ENCODE measurements around the gene ATP1B2.
A peak's percentile ranks its signal among the peaks of the same experiment; 100 is the strongest.
"Not testable (repeated sequence)": the region's sequence is repeated elsewhere in the genome, so short reads cannot be mapped to it uniquely, and the experiment has no call there.

ATP1B2 gene

GRCh38 chr17:7650509-7651096 is at the start of gene ATP1B2:
Gene ATP1B2, plus strand, starts transcription at chr17:7650926. Its CDS starts 593 bp downstream, at chr17:7651519.
- DNase-seq (ENCODE audit: low read depth), result peak; percentile 61

GRCh38 chr17:7606280-7606679 is 44.4 kb upstream of the ATP1B2 start:
- DNase-seq (ENCODE audit: low read depth), result no peak

- no peak for DNase-seq (ENCODE audit: low read depth)
Observed at GRCh38 chr17:7610641-7611040, 40.1 kb upstream of the ATP1B2 start.

- no peak for DNase-seq (ENCODE audit: low read depth)
Observed at GRCh38 chr17:7611635-7612293, 39.0 kb upstream of the ATP1B2 start.

GRCh38 chr17:7612294-7612640 is 38.5 kb upstream of the ATP1B2 start:
- no peak for DNase-seq (ENCODE audit: low read depth)

- peak; percentile 76 for DNase-seq (ENCODE audit: low read depth)
Observed at GRCh38 chr17:7613769-7614424, 36.8 kb upstream of the ATP1B2 start.

GRCh38 chr17:7614425-7615264 is 36.1 kb upstream of the ATP1B2 start, which contains the start of gene FXR2:
Gene FXR2, minus strand, starts transcription at chr17:7614897. Its CDS starts 365 bp downstream, at chr17:7614532.
- peak; percentile 100 for DNase-seq (ENCODE audit: low read depth)

- DNase-seq (ENCODE audit: low read depth), result no peak
Observed at GRCh38 chr17:7615265-7615747, 35.4 kb upstream of the ATP1B2 start.

GRCh38 chr17:7618608-7619007 is 32.1 kb upstream of the ATP1B2 start:
- no peak for DNase-seq (ENCODE audit: low read depth)

- DNase-seq (ENCODE audit: low read depth), result no peak
Observed at GRCh38 chr17:7620835-7621234, 29.9 kb upstream of the ATP1B2 start.

GRCh38 chr17:7623661-7624060 is 27.1 kb upstream of the ATP1B2 start:
- DNase-seq (ENCODE audit: low read depth), result no peak

- DNase-seq (ENCODE audit: low read depth), result not testable (repeated sequence)
Observed at GRCh38 chr17:7625749-7626148, 25.0 kb upstream of the ATP1B2 start.

GRCh38 chr17:7626307-7626706 is 24.4 kb upstream of the ATP1B2 start:
- no peak for DNase-seq (ENCODE audit: low read depth)

- no peak for DNase-seq (ENCODE audit: low read depth)
Observed at GRCh38 chr17:7626956-7627249, 23.8 kb upstream of the ATP1B2 start.

GRCh38 chr17:7627250-7628121 is 23.2 kb upstream of the ATP1B2 start, which contains the start of gene SAT2:
Gene SAT2, minus strand, starts transcription at chr17:7627821. Its CDS starts 186 bp downstream, at chr17:7627635.
- DNase-seq (ENCODE audit: low read depth), result peak; percentile 96

GRCh38 chr17:7629939-7630571 is 20.7 kb upstream of the ATP1B2 start, which contains the start of gene SHBG:
Gene SHBG, plus strand, starts transcription at chr17:7630135. Its CDS starts 38 bp downstream, at chr17:7630173.
- no peak for DNase-seq (ENCODE audit: low read depth)

- DNase-seq (ENCODE audit: low read depth), result no peak
Observed at GRCh38 chr17:7631398-7632380, 19.0 kb upstream of the ATP1B2 start.

- peak; percentile 65 for DNase-seq (ENCODE audit: low read depth)
Observed at GRCh38 chr17:7632492-7632894, 18.2 kb upstream of the ATP1B2 start.

GRCh38 chr17:7633093-7633492 is 17.6 kb upstream of the ATP1B2 start:
- DNase-seq (ENCODE audit: low read depth), result no peak

- peak; percentile 56 for DNase-seq (ENCODE audit: low read depth)
Observed at GRCh38 chr17:7634384-7634783, 16.3 kb upstream of the ATP1B2 start.
